ENCODE data around the gene AP2M1.
"Not testable (repeated sequence)": the region's sequence is repeated elsewhere in the genome, so short reads cannot be mapped to it uniquely, and the experiment has no call there.

Gene AP2M1

GRCh38 chr3:184157206-184157605, 17.4 kb upstream of the AP2M1 start:
- no peak for DNase-seq (ENCODE audit: low spot score)

GRCh38 chr3:184158404-184158803, 16.3 kb upstream of the AP2M1 start:
- no peak for DNase-seq (ENCODE audit: low spot score)

- DNase-seq (ENCODE audit: low spot score): no peak
Observed at GRCh38 chr3:184160456-184160855, 14.2 kb upstream of the AP2M1 start.

GRCh38 chr3:184162571-184163070, 12.0 kb upstream of the AP2M1 start:
- DNase-seq (ENCODE audit: low spot score): not testable (repeated sequence)

- DNase-seq (ENCODE audit: low spot score): no peak
Observed at GRCh38 chr3:184164648-184165330, 9.9 kb upstream of the AP2M1 start.

GRCh38 chr3:184165543-184165942, 9.1 kb upstream of the AP2M1 start:
- DNase-seq (ENCODE audit: low spot score): no peak

GRCh38 chr3:184166671-184167070, 8.0 kb upstream of the AP2M1 start:
- no peak for DNase-seq (ENCODE audit: low spot score)

GRCh38 chr3:184167786-184168185, 6.9 kb upstream of the AP2M1 start:
- no peak for DNase-seq (ENCODE audit: low spot score)

GRCh38 chr3:184168363-184169120, 6.1 kb upstream of the AP2M1 start:
- DNase-seq (ENCODE audit: low spot score): no peak

GRCh38 chr3:184169896-184170875, 4.5 kb upstream of the AP2M1 start:
- DNase-seq (ENCODE audit: low spot score): no peak

- DNase-seq (ENCODE audit: low spot score): no peak
Observed at GRCh38 chr3:184171562-184171961, 3.1 kb upstream of the AP2M1 start.

GRCh38 chr3:184172681-184173373, 1.8 kb upstream of the AP2M1 start:
- no peak for DNase-seq (ENCODE audit: low spot score)

GRCh38 chr3:184173374-184173722, 1.3 kb upstream of the AP2M1 start:
- no peak for DNase-seq (ENCODE audit: low spot score)

GRCh38 chr3:184174284-184174645, 390 bp upstream of the AP2M1 start:
- DNase-seq (ENCODE audit: low spot score): no peak

- no peak for DNase-seq (ENCODE audit: low spot score)
Observed at GRCh38 chr3:184175506-184175905, 851 bp downstream of the AP2M1 start.

- no peak for DNase-seq (ENCODE audit: low spot score)
Observed at GRCh38 chr3:184175981-184176376, 1.3 kb downstream of the AP2M1 start.

GRCh38 chr3:184176377-184177330, 2.0 kb downstream of the AP2M1 start:
- DNase-seq (ENCODE audit: low spot score): peak; percentile 40

GRCh38 chr3:184177331-184177731, 2.7 kb downstream of the AP2M1 start:
- no peak for DNase-seq (ENCODE audit: low spot score)

GRCh38 chr3:184177767-184178306, 3.2 kb downstream of the AP2M1 start:
- DNase-seq (ENCODE audit: low spot score): no peak

- DNase-seq (ENCODE audit: low spot score): no peak
Observed at GRCh38 chr3:184178521-184179138, 4.0 kb downstream of the AP2M1 start.
